ENCODE results near the gene TRIOBP.

- TF ChIP-seq, protein P1, sequence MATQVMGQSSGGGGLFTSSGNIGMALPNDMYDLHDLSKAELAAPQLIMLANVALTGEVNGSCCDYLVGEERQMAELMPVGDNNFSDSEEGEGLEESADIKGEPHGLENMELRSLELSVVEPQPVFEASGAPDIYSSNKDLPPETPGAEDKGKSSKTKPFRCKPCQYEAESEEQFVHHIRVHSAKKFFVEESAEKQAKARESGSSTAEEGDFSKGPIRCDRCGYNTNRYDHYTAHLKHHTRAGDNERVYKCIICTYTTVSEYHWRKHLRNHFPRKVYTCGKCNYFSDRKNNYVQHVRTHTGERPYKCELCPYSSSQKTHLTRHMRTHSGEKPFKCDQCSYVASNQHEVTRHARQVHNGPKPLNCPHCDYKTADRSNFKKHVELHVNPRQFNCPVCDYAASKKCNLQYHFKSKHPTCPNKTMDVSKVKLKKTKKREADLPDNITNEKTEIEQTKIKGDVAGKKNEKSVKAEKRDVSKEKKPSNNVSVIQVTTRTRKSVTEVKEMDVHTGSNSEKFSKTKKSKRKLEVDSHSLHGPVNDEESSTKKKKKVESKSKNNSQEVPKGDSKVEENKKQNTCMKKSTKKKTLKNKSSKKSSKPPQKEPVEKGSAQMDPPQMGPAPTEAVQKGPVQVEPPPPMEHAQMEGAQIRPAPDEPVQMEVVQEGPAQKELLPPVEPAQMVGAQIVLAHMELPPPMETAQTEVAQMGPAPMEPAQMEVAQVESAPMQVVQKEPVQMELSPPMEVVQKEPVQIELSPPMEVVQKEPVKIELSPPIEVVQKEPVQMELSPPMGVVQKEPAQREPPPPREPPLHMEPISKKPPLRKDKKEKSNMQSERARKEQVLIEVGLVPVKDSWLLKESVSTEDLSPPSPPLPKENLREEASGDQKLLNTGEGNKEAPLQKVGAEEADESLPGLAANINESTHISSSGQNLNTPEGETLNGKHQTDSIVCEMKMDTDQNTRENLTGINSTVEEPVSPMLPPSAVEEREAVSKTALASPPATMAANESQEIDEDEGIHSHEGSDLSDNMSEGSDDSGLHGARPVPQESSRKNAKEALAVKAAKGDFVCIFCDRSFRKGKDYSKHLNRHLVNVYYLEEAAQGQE (IDR thresholded peaks at IDR 0.05; ENCODE audit: insufficient read depth in 1 of 2, low read depth in 2 of 2, low read length in 2 of 2), result no peak
- TF ChIP-seq POLR2AphosphoS5 (IDR thresholded peaks at IDR 0.05; ENCODE audit: low read depth, low read length), result no peak
- TF ChIP-seq TAF1 (IDR thresholded peaks at IDR 0.05; ENCODE audit: borderline replicate concordance, insufficient read depth, low read length), result no peak
Observed at GRCh38 chr22:37816543-37817180, 119.8 kb downstream of the TRIOBP start.
